H1 (cell line): Measurements from ENCODE around the gene QDPR. TPM values are rescaled to one million over a fixed set of nuclear protein-coding genes. Genes with fewer than 3 reads are reported as not detected.

Experiments
- CTCF ChIA-PET: fragments of 300-600 bp; sonication (Branson Sonifier 250); formaldehyde crosslinking; loops from one replicate; lab custom pipeline; 2021; ENCODE audit not compliant: partially characterized antibody; lab: Charles Lee
- POLR2A ChIA-PET: fragments of 300-600 bp; sonication (Branson Sonifier 250); formaldehyde crosslinking; loops from one replicate; lab custom pipeline; 2021; ENCODE audit warnings: inconsistent platforms; ENCODE audit not compliant: partially characterized antibody; lab: Charles Lee
- DNase-seq, 2 experiments: peaks; one replicate each; pipeline versions ENCODE4 v3.0.0 to v3.0.0-alpha.2; 2010 to 2022; ENCODE audit warnings: low spot score in 2 of 2, low read depth in 1 of 2, mixed read lengths in 1 of 2
- FAIRE-seq: peaks from 2 replicates; lab custom pipeline; 2011; peaks lifted over from hg19 to GRCh38; lab: Jason Lieb, UNC
- H2AFZ ChIP-seq: 2 replicates; pipeline ENCODE4 v1.8.1; 2012; ENCODE audit warnings: low read length, inconsistent platforms
- H2AK5ac ChIP-seq: 2 replicates; pipeline ENCODE4 v1.6.1; 2013; ENCODE audit warnings: low read depth, low read length
- H2BK120ac ChIP-seq: replicated peaks from 2 replicates; pipeline ENCODE3; 2013; ENCODE audit warnings: low read depth, low read length, inconsistent platforms
- H2BK12ac ChIP-seq: 2 replicates; pipeline ENCODE4 v1.6.1; 2013; ENCODE audit warnings: low read depth, low read length
- H2BK15ac ChIP-seq: 2 replicates; pipeline ENCODE4 v1.6.1; 2013; ENCODE audit warnings: low read length
- H2BK20ac ChIP-seq: 2 replicates; pipeline ENCODE4 v1.6.1; 2013; ENCODE audit warnings: low read length
- H2BK5ac ChIP-seq: 2 replicates; pipeline ENCODE4 v1.6.1; 2013; ENCODE audit warnings: low read depth, low read length
- H3K14ac ChIP-seq: 2 replicates; pipeline ENCODE4 v1.6.1; 2013; ENCODE audit warnings: inconsistent platforms; ENCODE audit not compliant: insufficient read length
- H3K18ac ChIP-seq: 2 replicates; pipeline ENCODE4 v1.6.1; 2013; ENCODE audit warnings: low read length; ENCODE audit errors: extremely low read depth
- H3K23ac ChIP-seq: 2 replicates; pipeline ENCODE4 v1.6.1; 2013; ENCODE audit warnings: inconsistent platforms; ENCODE audit not compliant: insufficient read length
- H3K23me2 ChIP-seq: 2 replicates; pipeline ENCODE4 v1.6.1; 2013; ENCODE audit warnings: low read depth, low read length
- H3K27ac ChIP-seq: 2 replicates; pipeline ENCODE4 v1.6.1; 2011; ENCODE audit warnings: low read depth, low read length, inconsistent platforms
- H3K27me3 ChIP-seq, 4 experiments: replicated peaks in 1 of 4; 1 replicate in 1 of 4; 2 replicates in 3 of 4; pipeline versions ENCODE4 v1.6.1 to v1.8.1; 2011 to 2013; ENCODE audit warnings: low read length in 3 of 4, mild to moderate bottlenecking in 3 of 4, inconsistent platforms in 2 of 4, mixed read lengths in 2 of 4, moderate library complexity in 1 of 4; ENCODE audit not compliant: control insufficient read depth in 3 of 4, insufficient read depth in 3 of 4; ENCODE audit errors: extremely low read depth in 1 of 4
- H3K36me3 ChIP-seq, 4 experiments: 2 replicates each; pipeline versions ENCODE4 v1.6.1 to v1.8.1; 2011 to 2013; ENCODE audit warnings: mild to moderate bottlenecking in 4 of 4, low read length in 3 of 4, moderate library complexity in 2 of 4, control low read depth in 1 of 4, inconsistent platforms in 1 of 4; ENCODE audit not compliant: insufficient read depth in 4 of 4, control insufficient read depth in 2 of 4
- H3K4ac ChIP-seq: replicated peaks from 2 replicates; pipeline ENCODE3; 2013; ENCODE audit warnings: low read length, low read depth, mixed read lengths, inconsistent platforms; ENCODE audit not compliant: insufficient read length
- H3K4me1 ChIP-seq, 4 experiments: replicated peaks in 1 of 4; 1 replicate in 1 of 4; 2 replicates in 3 of 4; pipeline versions ENCODE4 v1.6.1 to v1.8.1; 2011 to 2013; ENCODE audit warnings: low read length in 3 of 4, inconsistent platforms in 2 of 4, mixed read lengths in 1 of 4; ENCODE audit not compliant: insufficient read depth in 4 of 4, control insufficient read depth in 3 of 4
- H3K4me2 ChIP-seq, 2 experiments: 2 replicates each; pipeline versions ENCODE4 v1.6.1 to v1.8.1; 2011 to 2013; ENCODE audit warnings: low read depth in 2 of 2, low read length in 2 of 2, control low read depth in 1 of 2, inconsistent platforms in 1 of 2, mild to moderate bottlenecking in 1 of 2; ENCODE audit not compliant: insufficient read depth in 1 of 2
- H3K4me3 ChIP-seq, 4 experiments: fragments of 200-600, 300-600 bp in 1 of 4; sonication (generic), shearing (Covaris generic), sonication (Bioruptor Twin) in 1 of 4; 2 replicates each; pipeline versions ENCODE4 v1.5.1 to v1.8.1; 2011 to 2016; ENCODE audit warnings: low read length in 4 of 4, low read depth in 3 of 4, control low read depth in 2 of 4, inconsistent platforms in 2 of 4, mild to moderate bottlenecking in 2 of 4, mixed read lengths in 1 of 4, moderate library complexity in 1 of 4; ENCODE audit not compliant: insufficient read depth in 2 of 4; ENCODE audit errors: extremely low read depth in 1 of 4
- H3K56ac ChIP-seq: replicated peaks from 2 replicates; pipeline ENCODE3; 2013; ENCODE audit warnings: low read depth, mild to moderate bottlenecking, mixed read lengths, low read length, inconsistent platforms; ENCODE audit not compliant: insufficient read length
- H3K79me1 ChIP-seq: 2 replicates; pipeline ENCODE4 v1.6.1; 2013; ENCODE audit warnings: low read depth, low read length, control low read depth
- H3K79me2 ChIP-seq, 2 experiments: 2 replicates each; pipeline versions ENCODE4 v1.6.1 to v1.8.1; 2012 to 2013; ENCODE audit warnings: low read length in 2 of 2, mild to moderate bottlenecking in 2 of 2, inconsistent platforms in 1 of 2; ENCODE audit not compliant: insufficient read depth in 2 of 2, control insufficient read depth in 1 of 2
- H3K9ac ChIP-seq, 4 experiments: replicated peaks in 1 of 4; 1 replicate in 1 of 4; 2 replicates in 3 of 4; pipeline versions ENCODE4 v1.6.1 to v1.8.1; 2011 to 2013; ENCODE audit warnings: low read depth in 3 of 4, low read length in 3 of 4, control low read depth in 2 of 4, mild to moderate bottlenecking in 2 of 4, moderate library complexity in 2 of 4, inconsistent platforms in 1 of 4; ENCODE audit errors: extremely low read depth in 1 of 4
- H3K9me3 ChIP-seq, 2 experiments: 2 replicates each; pipeline versions ENCODE4 v1.6.1 to v1.8.1; 2012 to 2013; ENCODE audit warnings: mild to moderate bottlenecking in 2 of 2, moderate library complexity in 2 of 2, control low read depth in 1 of 2, inconsistent platforms in 1 of 2, low read depth in 1 of 2, low read length in 1 of 2, mixed read lengths in 1 of 2; ENCODE audit not compliant: insufficient read depth in 2 of 2
- H4K20me1 ChIP-seq, 2 experiments: replicated peaks in 1 of 2; 2 replicates each; pipeline versions ENCODE3 to v1.8.1; 2011 to 2013; ENCODE audit warnings: inconsistent platforms in 2 of 2, low read length in 2 of 2, mild to moderate bottlenecking in 1 of 2; ENCODE audit not compliant: insufficient read depth in 2 of 2, control insufficient read depth in 1 of 2
- H4K5ac ChIP-seq: 2 replicates; pipeline ENCODE4 v1.6.1; 2013; ENCODE audit warnings: low read length, low read depth, mixed read lengths, inconsistent platforms; ENCODE audit not compliant: insufficient read length
- H4K8ac ChIP-seq: 2 replicates; pipeline ENCODE4 v1.8.0; 2013; ENCODE audit warnings: mild to moderate bottlenecking, moderate library complexity, low read length, inconsistent platforms; ENCODE audit not compliant: insufficient read depth; ENCODE audit errors: extremely low read depth
- H4K91ac ChIP-seq: replicated peaks from 2 replicates; pipeline ENCODE3; 2013; ENCODE audit warnings: low read length, mixed read lengths, inconsistent platforms; ENCODE audit not compliant: insufficient read length
- BRCA1 ChIP-seq: IDR thresholded peaks from 2 replicates; pipeline ENCODE4 v1.6.1; 2012; ENCODE audit warnings: low read depth, low read length, improper control_type of control experiment
- CBX5 ChIP-seq: fragments of 300-800, 300-1000 bp; sonication (generic); IDR thresholded peaks from 2 replicates; pipeline ENCODE4 v1.7.1; 2016; ENCODE audit warnings: antibody characterized with exemption, low read length, low read depth
- KDM5A ChIP-seq: fragments of 200-600 bp; IDR thresholded peaks from 2 replicates; pipeline ENCODE4 v1.7.1; 2012; ENCODE audit warnings: mild to moderate bottlenecking, low read length, inconsistent platforms, mixed read lengths
- SAP30 ChIP-seq: fragments of 300-600 bp; sonication (generic); IDR thresholded peaks from 2 replicates; pipeline ENCODE4 v1.7.1; 2012; ENCODE audit warnings: low read length, moderate library complexity, mild to moderate bottlenecking, inconsistent platforms; ENCODE audit not compliant: insufficient read depth, insufficient replicate concordance
- TEAD4 ChIP-seq: IDR thresholded peaks from 2 replicates; pipeline ENCODE4 v1.6.1; 2012; ENCODE audit warnings: low read depth, low read length, inconsistent platforms, mixed read lengths
- WGBS, 2 experiments: shearing (Covaris generic) in 1 of 2; methylation state at CpG; one replicate each; pipeline versions ENCODE4 v1.1.6 to v1.1.7; 2013 to 2015; ENCODE audit warnings: low lambda C conversion rate in 2 of 2, mixed read lengths in 2 of 2, inconsistent platforms in 1 of 2, low coverage in 1 of 2, missing lambda C conversion rate in 1 of 2; ENCODE audit not compliant: insufficient replicate concordance in 2 of 2, insufficient coverage in 1 of 2, insufficient read length in 1 of 2; ENCODE audit errors: extremely low coverage in 1 of 2, missing lambda C conversion rate in 1 of 2; 5-methylcytosine and 5-hydroxymethylcytosine counted together
- polyA plus RNA-seq, 7 experiments: library from polyadenylated mRNA; depleted of rRNA in 3 of 7; stranded (reverse) in 5 of 7; unstranded in 2 of 7; fragments of >200 nt in 5 of 7; fragments of 200-250 nt in 2 of 7; gene quantifications; 1 replicate in 5 of 7; 2 replicates in 1 of 7; 4 replicates in 1 of 7; pipeline versions ENCODE4 v1.2.1 to v1.2.3, GENCODE V29; 2011 to 2013; ENCODE audit warnings: missing spikeins in 2 of 7, mixed read lengths in 2 of 7
- total RNA-seq: library from RNA; stranded (reverse); fragmentation: NEBNext Ultra II Directional; extraction: Animal tissue kit (Norgen Biotek cat#: 25700); gene quantifications from 2 replicates; pipeline ENCODE4 v1.2.1, GENCODE V29; 2021

Gene QDPR
- total and polyA plus RNA-seq, 2 of the 8 experiments (the other 6 are each of a cell fraction or from before 2014, with no cell fraction given), result 33.6 to 35.9 TPM

DNA sequence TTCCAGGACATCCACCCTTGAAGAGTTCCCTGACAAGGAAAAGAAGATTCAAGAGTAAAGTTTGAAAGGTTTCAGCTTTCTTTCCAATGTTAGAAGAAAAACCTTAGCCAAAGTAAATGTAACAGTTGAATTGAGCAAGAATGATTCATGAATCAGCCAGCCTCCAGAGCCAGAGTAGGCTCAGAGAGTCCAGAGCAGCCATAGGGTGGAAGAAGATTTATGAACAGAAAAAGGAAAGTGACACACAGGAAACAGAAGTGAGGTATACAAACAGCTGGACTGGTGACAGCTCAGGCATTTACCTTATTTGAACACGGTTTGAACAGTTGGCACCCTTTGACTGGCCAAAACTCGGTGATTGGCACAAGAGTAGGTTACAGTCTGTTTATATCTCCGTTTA, 63.2 kb downstream of the QDPR start:
- no peaks in the 10 kb centered on the region for H3K23me2 ChIP-seq
- no peak overlapping the region for H2BK12ac ChIP-seq
- H3K79me2 ChIP-seq, result no peaks in the 10 kb centered on the region
- H3K9ac ChIP-seq, result no peak overlapping the region
- 0 out of 4 replicates have a peak, but pooled peaks cover 0 to 6% of the 10 kb centered on the region in 2 experiments for H3K9me3 ChIP-seq
- H4K5ac ChIP-seq, result no peak overlapping the region
- DNase-seq (no peak), FAIRE-seq (no peak)
- H2BK5ac ChIP-seq, result no peak overlapping the region
- H3K27me3 ChIP-seq, result no peaks in the 10 kb centered on the region
- TF ChIP-seq CBX5 (no peak), BRCA1 (no peak), KDM5A (no peak), TEAD4 (no peak), SAP30 (no peak)
- H3K4me2 ChIP-seq, result no peak overlapping the region
- no peaks in the 10 kb centered on the region for H3K4me1 ChIP-seq
- H2AFZ ChIP-seq, result no peak overlapping the region
- H3K18ac ChIP-seq, result no peak overlapping the region
- H3K4me3 ChIP-seq, result no peak overlapping the region
- H4K8ac ChIP-seq, result no peak overlapping the region
- no peak overlapping the region for H2AK5ac ChIP-seq
- no peaks in the 10 kb centered on the region for H4K20me1 ChIP-seq
- no peaks in the 10 kb centered on the region for H3K79me1 ChIP-seq
- H2BK15ac ChIP-seq, result no peak overlapping the region
- ChIA-PET CTCF (interaction anchor here (1.0 to 13.7 kb wide), 19 partner anchors 9 to 1160 kb away, joined by 3 to 118 read pairs (median 5); no protein-coding TSS in a partner anchor), POLR2A (no interaction called here)
- H4K91ac ChIP-seq, result no peak overlapping the region
- H2BK120ac ChIP-seq, result no peak overlapping the region
- H2BK20ac ChIP-seq, result no peak overlapping the region
- no peaks in the 10 kb centered on the region for H3K36me3 ChIP-seq
- H3K27ac ChIP-seq, result no peak overlapping the region
- no peak overlapping the region for H3K14ac ChIP-seq
- WGBS, 2 experiments, result 96% methylated on average over 3 of the region's 3 CpGs; no CpG with 5 or more reads in 1 of the 2 experiments
- H3K23ac ChIP-seq, result no peak overlapping the region
- H3K4ac ChIP-seq, result no peak overlapping the region
- H3K56ac ChIP-seq, result no peak overlapping the region
